ENCODE measurements around the gene DLG2. TPM values are rescaled to one million over a fixed set of nuclear protein-coding genes. Genes with fewer than 3 reads are reported as not detected.

Gene DLG2
- total RNA-seq, 3 donors from 2014 or later (not counting 1 experiment from before 2014, with no cell fraction given), result 1.7 to 2.9 (median 2.2) TPM

DNA sequence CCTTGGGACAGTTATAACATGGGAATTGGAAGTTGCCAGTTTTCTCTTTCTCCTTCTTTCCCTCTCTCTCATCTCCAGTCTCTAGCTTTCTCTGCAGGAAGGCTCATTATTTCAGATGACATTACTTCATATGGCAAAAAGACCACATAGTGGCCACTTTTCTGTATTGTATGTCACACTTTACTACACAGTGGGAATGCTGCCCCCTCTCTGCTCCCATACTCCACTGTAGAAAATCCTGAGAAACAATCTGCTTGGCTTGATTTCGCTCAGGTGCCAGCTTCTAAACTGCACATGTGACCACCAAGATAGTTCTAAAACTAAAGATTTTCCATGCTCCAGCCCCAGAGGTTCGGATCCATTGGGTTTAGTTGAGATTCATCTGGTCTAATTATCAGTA lies 1480.3 kb downstream of the DLG2 start:
- Histone ChIP-seq H3K36me3 (ENCODE audit: control insufficient read depth, insufficient read depth, low read length) (no peaks in the 10 kb centered on the region), H3K27me3 (ENCODE audit: control insufficient read depth, insufficient read depth, low read length) (no peaks in the 10 kb centered on the region), H3K9me3 (ENCODE audit: control insufficient read depth, insufficient read depth, low read length) (no peaks in the 10 kb centered on the region), H3K4me3 (ENCODE audit: low read length) (no peak overlapping the region), H3K27ac (ENCODE audit: low read length) (no peak overlapping the region), H3K4me1 (ENCODE audit: control insufficient read depth, insufficient read depth, low read length) (no peaks in the 10 kb centered on the region)
- Mint-ChIP-seq H3K4me1 (no peaks in the 10 kb centered on the region), H3K4me3 (no peak overlapping the region), H3K36me3 (no peaks in the 10 kb centered on the region), H3K27me3 (ENCODE audit: low read depth in 2 of 2) (no peaks in the 10 kb centered on the region), H3K27ac (no peak overlapping the region), H3K9me3 (peaks cover 8 to 14% of the 10 kb centered on the region in 2 donors)
- TF ChIP-seq, protein P1, sequence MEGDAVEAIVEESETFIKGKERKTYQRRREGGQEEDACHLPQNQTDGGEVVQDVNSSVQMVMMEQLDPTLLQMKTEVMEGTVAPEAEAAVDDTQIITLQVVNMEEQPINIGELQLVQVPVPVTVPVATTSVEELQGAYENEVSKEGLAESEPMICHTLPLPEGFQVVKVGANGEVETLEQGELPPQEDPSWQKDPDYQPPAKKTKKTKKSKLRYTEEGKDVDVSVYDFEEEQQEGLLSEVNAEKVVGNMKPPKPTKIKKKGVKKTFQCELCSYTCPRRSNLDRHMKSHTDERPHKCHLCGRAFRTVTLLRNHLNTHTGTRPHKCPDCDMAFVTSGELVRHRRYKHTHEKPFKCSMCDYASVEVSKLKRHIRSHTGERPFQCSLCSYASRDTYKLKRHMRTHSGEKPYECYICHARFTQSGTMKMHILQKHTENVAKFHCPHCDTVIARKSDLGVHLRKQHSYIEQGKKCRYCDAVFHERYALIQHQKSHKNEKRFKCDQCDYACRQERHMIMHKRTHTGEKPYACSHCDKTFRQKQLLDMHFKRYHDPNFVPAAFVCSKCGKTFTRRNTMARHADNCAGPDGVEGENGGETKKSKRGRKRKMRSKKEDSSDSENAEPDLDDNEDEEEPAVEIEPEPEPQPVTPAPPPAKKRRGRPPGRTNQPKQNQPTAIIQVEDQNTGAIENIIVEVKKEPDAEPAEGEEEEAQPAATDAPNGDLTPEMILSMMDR (IDR thresholded peaks at IDR 0.05), result no peak
- 72% methylated on average over 2 of the region's 2 CpGs for WGBS (ENCODE audit: insufficient coverage)
- intact Hi-C loops (cut with micrococcal nuclease), result no loop called here
- no peak for DNase-seq
- no peak for ATAC-seq

- Mint-ChIP-seq H3K9me3 (peaks cover 4 to 9% of the 10 kb centered on the region in 2 donors), H3K4me1 (no peaks in the 10 kb centered on the region), H3K27ac (no peak overlapping the region), H3K36me3 (no peaks in the 10 kb centered on the region), H3K4me3 (no peak overlapping the region), H3K27me3 (ENCODE audit: low read depth in 2 of 2) (no peaks in the 10 kb centered on the region)
- H3K4me3 ChIP-seq (ENCODE audit: low read length), result no peak overlapping the region
- H3K9me3 ChIP-seq (ENCODE audit: control insufficient read depth, insufficient read depth, low read length), result no peaks in the 10 kb centered on the region
- WGBS (ENCODE audit: insufficient coverage), result 67% methylated on average over 4 of the region's 4 CpGs
- ATAC-seq (no peak), DNase-seq (no peak)
- no peaks in the 10 kb centered on the region for H3K36me3 ChIP-seq (ENCODE audit: control insufficient read depth, insufficient read depth, low read length)
- H3K27ac ChIP-seq (ENCODE audit: low read length), result no peak overlapping the region
- TF ChIP-seq, protein P1 (IDR thresholded peaks at IDR 0.05), result no peak
- intact Hi-C loops (cut with micrococcal nuclease), result no loop called here
- no peaks in the 10 kb centered on the region for H3K4me1 ChIP-seq (ENCODE audit: control insufficient read depth, insufficient read depth, low read length)
- H3K27me3 ChIP-seq (ENCODE audit: control insufficient read depth, insufficient read depth, low read length), result no peaks in the 10 kb centered on the region
Measured at GRCh38 chr11:84145616-84146185, 1481.4 kb downstream of the DLG2 start.

GRCh38 chr11:84144531-84144930 lies 1482.6 kb downstream of the DLG2 start:
- intact Hi-C loops (cut with micrococcal nuclease), result no loop called here
- ATAC-seq, result no peak

More at GRCh38 chr11:84144531-84144930, 1482.6 kb downstream of the DLG2 start:
- Histone ChIP-seq H3K4me1 (ENCODE audit: control insufficient read depth, insufficient read depth, low read length) (no peaks in the 10 kb centered on the region), H3K36me3 (ENCODE audit: control insufficient read depth, insufficient read depth, low read length) (no peaks in the 10 kb centered on the region), H3K9me3 (ENCODE audit: control insufficient read depth, insufficient read depth, low read length) (no peaks in the 10 kb centered on the region), H3K27me3 (ENCODE audit: control insufficient read depth, insufficient read depth, low read length) (no peaks in the 10 kb centered on the region), H3K4me3 (ENCODE audit: low read length) (no peak overlapping the region), H3K27ac (ENCODE audit: low read length) (no peak overlapping the region)
- no peaks in the 10 kb centered on the region for H3K36me3 Mint-ChIP-seq
- no peaks in the 10 kb centered on the region for H3K27me3 Mint-ChIP-seq (ENCODE audit: low read depth in 2 of 2)
- no peak overlapping the region for H3K4me3 Mint-ChIP-seq
- no peak overlapping the region for H3K27ac Mint-ChIP-seq
- H3K9me3 Mint-ChIP-seq, result peaks cover 4 to 7% of the 10 kb centered on the region in 2 donors
- H3K4me1 Mint-ChIP-seq, result no peaks in the 10 kb centered on the region
- TF ChIP-seq, protein P1 (IDR thresholded peaks at IDR 0.05), result no peak
- no peak for DNase-seq
